SK-N-SH treated with all-trans-retinoic acid at 6 μM for 48 hours (cell line): ENCODE results near the gene AZU1.

Source experiments
- ISL1 ChIP-seq: fragments of 250-450 bp; sonication (Bioruptor Pico); IDR thresholded peaks from 2 replicates; pipeline ENCODE4 v2.1.2; 2022; ENCODE audit warnings: mild to moderate bottlenecking, moderate library complexity
- OSR1 ChIP-seq: fragments of 250-450 bp; sonication (Bioruptor Pico); IDR thresholded peaks from 2 replicates; pipeline ENCODE4 v1.8.0; 2022; ENCODE audit warnings: moderate library complexity, mild to moderate bottlenecking, inconsistent platforms
- RARB ChIP-seq: fragments of 250-450 bp; sonication (Bioruptor Pico); IDR thresholded peaks from 2 replicates; pipeline ENCODE4 v1.8.0; 2021; ENCODE audit warnings: mild to moderate bottlenecking, moderate library complexity
- TCF4 ChIP-seq: fragments of 250-450 bp; sonication (Bioruptor Pico); IDR thresholded peaks from 2 replicates; pipeline ENCODE4 v1.8.0; 2021; ENCODE audit warnings: mild to moderate bottlenecking, moderate library complexity, borderline replicate concordance
- ZFP3 ChIP-seq: fragments of 250-450 bp; sonication (Bioruptor Pico); IDR thresholded peaks from 2 replicates; pipeline ENCODE4 v1.5.0; 2020; ENCODE audit warnings: mild to moderate bottlenecking, moderate library complexity
- ZFP30 ChIP-seq: fragments of 450-650 bp; formaldehyde crosslinking; IDR thresholded peaks from 2 replicates; pipeline ENCODE4 v1.5.0; 2022; ENCODE audit warnings: mild to moderate bottlenecking, moderate library complexity
- TF ChIP-seq, protein P1 (sequence below): fragments of 250-450 bp; sonication (Bioruptor Pico); IDR thresholded peaks from 2 replicates; pipeline ENCODE4 v1.8.0; 2021; ENCODE audit warnings: low read depth, mild to moderate bottlenecking, moderate library complexity, borderline replicate concordance
- TF ChIP-seq, protein P2 (sequence below): fragments of 250-450 bp; sonication (Bioruptor Pico); IDR thresholded peaks from 2 replicates; pipeline ENCODE4 v1.8.0; 2020; ENCODE audit warnings: mild to moderate bottlenecking, moderate library complexity, borderline replicate concordance

DNA sequence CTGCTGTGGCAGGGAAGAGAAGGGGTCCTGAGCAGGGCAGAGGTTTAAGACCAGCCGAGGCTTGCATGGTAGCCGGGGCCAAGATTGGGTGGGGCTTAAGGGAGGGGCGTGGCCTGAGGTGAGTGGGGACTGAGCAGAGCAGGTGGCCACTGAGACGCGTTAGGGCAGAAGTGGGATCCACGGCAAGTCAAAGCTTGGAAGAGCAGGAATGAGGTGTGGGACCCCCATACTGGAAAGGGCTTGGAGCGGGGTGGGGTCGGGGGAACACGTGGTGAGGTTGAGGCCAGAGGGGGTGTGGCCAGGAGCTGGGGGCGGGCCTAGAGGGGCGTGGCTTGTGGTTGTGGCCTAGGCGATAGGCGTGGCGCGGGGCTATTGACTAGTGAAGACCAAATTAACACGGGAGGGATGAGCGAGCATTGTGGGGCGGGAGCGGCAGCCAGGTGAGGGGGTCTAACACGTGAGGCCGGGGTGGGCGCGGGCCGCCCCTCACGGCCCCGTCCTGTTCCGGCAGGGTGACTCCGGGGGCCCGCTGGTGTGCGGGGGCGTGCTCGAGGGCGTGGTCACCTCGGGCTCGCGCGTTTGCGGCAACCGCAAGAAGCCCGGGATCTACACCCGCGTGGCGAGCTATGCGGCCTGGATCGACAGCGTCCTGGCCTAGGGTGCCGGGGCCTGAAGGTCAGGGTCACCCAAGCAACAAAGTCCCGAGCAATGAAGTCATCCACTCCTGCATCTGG is 35.1 kb downstream of the AZU1 start:
- TF ChIP-seq, protein P1, sequence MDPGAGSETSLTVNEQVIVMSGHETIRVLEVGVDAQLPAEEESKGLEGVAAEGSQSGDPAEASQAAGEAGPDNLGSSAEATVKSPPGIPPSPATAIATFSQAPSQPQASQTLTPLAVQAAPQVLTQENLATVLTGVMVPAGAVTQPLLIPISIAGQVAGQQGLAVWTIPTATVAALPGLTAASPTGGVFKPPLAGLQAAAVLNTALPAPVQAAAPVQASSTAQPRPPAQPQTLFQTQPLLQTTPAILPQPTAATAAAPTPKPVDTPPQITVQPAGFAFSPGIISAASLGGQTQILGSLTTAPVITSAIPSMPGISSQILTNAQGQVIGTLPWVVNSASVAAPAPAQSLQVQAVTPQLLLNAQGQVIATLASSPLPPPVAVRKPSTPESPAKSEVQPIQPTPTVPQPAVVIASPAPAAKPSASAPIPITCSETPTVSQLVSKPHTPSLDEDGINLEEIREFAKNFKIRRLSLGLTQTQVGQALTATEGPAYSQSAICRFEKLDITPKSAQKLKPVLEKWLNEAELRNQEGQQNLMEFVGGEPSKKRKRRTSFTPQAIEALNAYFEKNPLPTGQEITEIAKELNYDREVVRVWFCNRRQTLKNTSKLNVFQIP (CRISPR knock-in tag), result no peak
- no peak for TF ChIP-seq ISL1 (CRISPR knock-in tag)
- TF ChIP-seq TCF4 (CRISPR knock-in tag), result no peak
- no peak for TF ChIP-seq ZFP30 (CRISPR knock-in tag)
- no peak for TF ChIP-seq ZFP3 (CRISPR knock-in tag)
- TF ChIP-seq, protein P2, sequence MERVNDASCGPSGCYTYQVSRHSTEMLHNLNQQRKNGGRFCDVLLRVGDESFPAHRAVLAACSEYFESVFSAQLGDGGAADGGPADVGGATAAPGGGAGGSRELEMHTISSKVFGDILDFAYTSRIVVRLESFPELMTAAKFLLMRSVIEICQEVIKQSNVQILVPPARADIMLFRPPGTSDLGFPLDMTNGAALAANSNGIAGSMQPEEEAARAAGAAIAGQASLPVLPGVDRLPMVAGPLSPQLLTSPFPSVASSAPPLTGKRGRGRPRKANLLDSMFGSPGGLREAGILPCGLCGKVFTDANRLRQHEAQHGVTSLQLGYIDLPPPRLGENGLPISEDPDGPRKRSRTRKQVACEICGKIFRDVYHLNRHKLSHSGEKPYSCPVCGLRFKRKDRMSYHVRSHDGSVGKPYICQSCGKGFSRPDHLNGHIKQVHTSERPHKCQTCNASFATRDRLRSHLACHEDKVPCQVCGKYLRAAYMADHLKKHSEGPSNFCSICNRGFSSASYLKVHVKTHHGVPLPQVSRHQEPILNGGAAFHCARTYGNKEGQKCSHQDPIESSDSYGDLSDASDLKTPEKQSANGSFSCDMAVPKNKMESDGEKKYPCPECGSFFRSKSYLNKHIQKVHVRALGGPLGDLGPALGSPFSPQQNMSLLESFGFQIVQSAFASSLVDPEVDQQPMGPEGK, result no peak
- no peak for TF ChIP-seq RARB
- TF ChIP-seq OSR1, result no peak
